HG03378 (cell line): ENCODE measurements around the gene MCRIP1.

ENCODE experiments used
- ATAC-seq: cut with Tn5 transposase; IDR thresholded peaks from one replicate; pipeline ENCODE4 v1.9.1; 2021; ENCODE audit warnings: mild to moderate bottlenecking, moderate library complexity; ENCODE audit not compliant: unreplicated experiment

Gene MCRIP1

GRCh38 chr17:81863123-81863675, 30.1 kb upstream of the MCRIP1 start:
- no peak for ATAC-seq

GRCh38 chr17:81860756-81861568, 27.9 kb upstream of the MCRIP1 start:
- ATAC-seq, result peak; percentile 85

- no peak for ATAC-seq
Observed at GRCh38 chr17:81859906-81860755, 27.0 kb upstream of the MCRIP1 start, which contains the start of gene P4HB. P4HB (minus strand) TSS chr17:81860535; CDS start chr17:81860471, 64 bp downstream.

GRCh38 chr17:81858967-81859905, 26.1 kb upstream of the MCRIP1 start:
- no peak for ATAC-seq

GRCh38 chr17:81858170-81858966, 25.3 kb upstream of the MCRIP1 start:
- no peak for ATAC-seq

- no peak for ATAC-seq
Observed at GRCh38 chr17:81854974-81855774, 22.1 kb upstream of the MCRIP1 start.

- ATAC-seq, result no peak
Observed at GRCh38 chr17:81852237-81852636, 19.1 kb upstream of the MCRIP1 start.

- ATAC-seq, result no peak
Observed at GRCh38 chr17:81851423-81851822, 18.3 kb upstream of the MCRIP1 start.

GRCh38 chr17:81849457-81849856, 16.4 kb upstream of the MCRIP1 start:
- ATAC-seq, result no peak

GRCh38 chr17:81846743-81847689, 13.9 kb upstream of the MCRIP1 start:
- ATAC-seq, result no peak

- no peak for ATAC-seq
Observed at GRCh38 chr17:81845881-81846742, 13.0 kb upstream of the MCRIP1 start.

- no peak for ATAC-seq
Observed at GRCh38 chr17:81845361-81845760, 12.3 kb upstream of the MCRIP1 start.

- no peak for ATAC-seq
Observed at GRCh38 chr17:81844887-81845286, 11.8 kb upstream of the MCRIP1 start.

GRCh38 chr17:81844327-81844851, 11.3 kb upstream of the MCRIP1 start:
- no peak for ATAC-seq

GRCh38 chr17:81843713-81844326, 10.7 kb upstream of the MCRIP1 start:
- ATAC-seq, result no peak
